Testis (tissue), 3 donors: ENCODE results near the gene HMX1. TPM values are rescaled to one million over a fixed set of nuclear protein-coding genes. Genes with fewer than 3 reads are reported as not detected.

Source experiments
- DNase-seq: peaks from one replicate; pipeline ENCODE4 v3.0.0-alpha.2; 2019
- H3K27ac ChIP-seq, 2 donors: fragments of 200-600 bp; sonication (generic); one replicate each; pipeline ENCODE4 v1.5.1; 2019
- H3K27me3 ChIP-seq: fragments of 200-600 bp; sonication (generic); one replicate; pipeline ENCODE4 v1.5.1; 2019
- H3K36me3 ChIP-seq: fragments of 200-600 bp; sonication (generic); one replicate; pipeline ENCODE4 v1.5.1; 2017; ENCODE audit warnings: low read depth; ENCODE audit errors: missing control alignments
- H3K4me1 ChIP-seq: fragments of 200-600 bp; sonication (generic); one replicate; pipeline ENCODE4 v1.5.1; 2019
- H3K4me3 ChIP-seq, 2 donors: fragments of 200-600 bp; sonication (generic); one replicate each; pipeline ENCODE4 v1.5.1; 2017 to 2019
- H3K9me3 ChIP-seq: fragments of 200-600 bp; sonication (generic); one replicate; pipeline ENCODE4 v1.5.1; 2017
- POLR2A ChIP-seq: fragments of 450-650 bp; IDR thresholded peaks from one replicate; pipeline ENCODE4 v1.6.1; 2017; ENCODE audit warnings: antibody characterized with exemption, mild to moderate bottlenecking, moderate library complexity
- WGBS, 2 donors: methylation state at CpG; one replicate each; pipeline ENCODE4 v1.1.5; 2018; 5-methylcytosine and 5-hydroxymethylcytosine counted together
- intact Hi-C: fragments of 100-400 bp; cut with DNase I; formaldehyde crosslinking; loops from one replicate; pipeline ENCODE4 v1.15.1; 2023; ENCODE audit warnings: low total_unique reads
- polyA plus RNA-seq: library from polyadenylated mRNA; stranded (reverse); fragments of 350-450 nt; fragmentation: Illumina TruSeq; extraction: RNeasy Lipid Tissue Mini Kit (QIAGEN cat#74804); gene quantifications from one replicate; pipeline ENCODE4 v1.2.3, GENCODE V29; 2014; ENCODE audit warnings: low read depth, low replicate concordance; ENCODE audit not compliant: insufficient read depth
- total RNA-seq, 2 donors: library from RNA; depleted of rRNA; stranded (reverse); fragments of >200 nt; gene quantifications; one replicate each; pipeline ENCODE4 v1.2.3, GENCODE V29; 2016
- TF ChIP-seq, protein P1 (sequence below), 3 experiments: fragments of 450-650 bp in 2 of 3; fragments of 200-600 bp in 1 of 3; sonication (generic) in 1 of 3; IDR thresholded peaks; one replicate each; pipeline ENCODE4 v1.5.1; 2016 to 2019; ENCODE audit warnings: antibody characterized with exemption in 3 of 3, mild to moderate bottlenecking in 2 of 3, moderate library complexity in 1 of 3

Gene HMX1
- total and polyA plus RNA-seq, 3 donors from 2014 or later: 0.65 to 7.3 (median 4.2) TPM

DNA sequence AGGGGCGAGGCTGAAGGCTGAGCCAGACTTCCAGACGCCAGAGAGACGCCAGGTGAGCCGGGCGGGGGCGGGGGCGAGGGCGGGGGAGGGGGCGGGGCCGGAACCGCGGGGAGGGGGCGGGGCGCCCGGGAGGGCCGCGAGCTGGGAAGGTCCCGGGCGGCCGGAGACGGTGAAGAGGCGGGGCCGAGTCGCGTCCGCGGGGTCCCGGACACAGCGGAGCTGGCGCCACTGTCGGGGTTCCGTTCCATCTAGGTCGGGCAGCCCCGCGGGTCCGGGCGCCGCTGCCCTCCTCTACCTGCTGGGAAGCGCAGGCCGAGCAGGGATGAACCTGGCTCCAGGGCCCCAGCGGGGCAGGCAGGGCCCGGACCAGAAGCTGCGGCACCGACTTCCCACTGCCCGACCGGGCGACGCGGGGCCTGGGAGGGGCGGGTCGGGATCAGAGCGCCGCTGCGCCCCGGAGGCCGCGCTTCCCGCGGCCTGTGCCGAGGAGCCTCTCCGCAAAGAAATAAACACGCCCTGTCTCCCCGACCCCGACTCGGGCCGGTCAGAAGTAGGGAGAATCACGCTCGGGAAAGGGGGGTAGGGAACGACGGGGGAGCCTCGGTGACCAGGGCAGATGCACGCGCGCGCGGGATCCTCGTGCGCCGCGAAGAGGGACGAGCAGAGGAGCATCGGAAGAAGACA lies 10.6 kb downstream of the HMX1 start:
- no peak for TF ChIP-seq POLR2A
- TF ChIP-seq, protein P1, sequence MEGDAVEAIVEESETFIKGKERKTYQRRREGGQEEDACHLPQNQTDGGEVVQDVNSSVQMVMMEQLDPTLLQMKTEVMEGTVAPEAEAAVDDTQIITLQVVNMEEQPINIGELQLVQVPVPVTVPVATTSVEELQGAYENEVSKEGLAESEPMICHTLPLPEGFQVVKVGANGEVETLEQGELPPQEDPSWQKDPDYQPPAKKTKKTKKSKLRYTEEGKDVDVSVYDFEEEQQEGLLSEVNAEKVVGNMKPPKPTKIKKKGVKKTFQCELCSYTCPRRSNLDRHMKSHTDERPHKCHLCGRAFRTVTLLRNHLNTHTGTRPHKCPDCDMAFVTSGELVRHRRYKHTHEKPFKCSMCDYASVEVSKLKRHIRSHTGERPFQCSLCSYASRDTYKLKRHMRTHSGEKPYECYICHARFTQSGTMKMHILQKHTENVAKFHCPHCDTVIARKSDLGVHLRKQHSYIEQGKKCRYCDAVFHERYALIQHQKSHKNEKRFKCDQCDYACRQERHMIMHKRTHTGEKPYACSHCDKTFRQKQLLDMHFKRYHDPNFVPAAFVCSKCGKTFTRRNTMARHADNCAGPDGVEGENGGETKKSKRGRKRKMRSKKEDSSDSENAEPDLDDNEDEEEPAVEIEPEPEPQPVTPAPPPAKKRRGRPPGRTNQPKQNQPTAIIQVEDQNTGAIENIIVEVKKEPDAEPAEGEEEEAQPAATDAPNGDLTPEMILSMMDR (IDR thresholded peaks at IDR 0.05): no peak
- Histone ChIP-seq H3K27me3 (no peaks in the 10 kb centered on the region), H3K36me3 (no peaks in the 10 kb centered on the region), H3K4me3 (peak overlapping the region; percentile 26 to 40), H3K9me3 (no peaks in the 10 kb centered on the region), H3K4me1 (peaks cover 6% of the 10 kb centered on the region), H3K27ac (no peak overlapping the region)
- WGBS, 2 donors: 0% methylated on average over 6 to 56 of the region's 82 CpGs
- intact Hi-C loops: no loop called here
- DNase-seq: no peak

DNA sequence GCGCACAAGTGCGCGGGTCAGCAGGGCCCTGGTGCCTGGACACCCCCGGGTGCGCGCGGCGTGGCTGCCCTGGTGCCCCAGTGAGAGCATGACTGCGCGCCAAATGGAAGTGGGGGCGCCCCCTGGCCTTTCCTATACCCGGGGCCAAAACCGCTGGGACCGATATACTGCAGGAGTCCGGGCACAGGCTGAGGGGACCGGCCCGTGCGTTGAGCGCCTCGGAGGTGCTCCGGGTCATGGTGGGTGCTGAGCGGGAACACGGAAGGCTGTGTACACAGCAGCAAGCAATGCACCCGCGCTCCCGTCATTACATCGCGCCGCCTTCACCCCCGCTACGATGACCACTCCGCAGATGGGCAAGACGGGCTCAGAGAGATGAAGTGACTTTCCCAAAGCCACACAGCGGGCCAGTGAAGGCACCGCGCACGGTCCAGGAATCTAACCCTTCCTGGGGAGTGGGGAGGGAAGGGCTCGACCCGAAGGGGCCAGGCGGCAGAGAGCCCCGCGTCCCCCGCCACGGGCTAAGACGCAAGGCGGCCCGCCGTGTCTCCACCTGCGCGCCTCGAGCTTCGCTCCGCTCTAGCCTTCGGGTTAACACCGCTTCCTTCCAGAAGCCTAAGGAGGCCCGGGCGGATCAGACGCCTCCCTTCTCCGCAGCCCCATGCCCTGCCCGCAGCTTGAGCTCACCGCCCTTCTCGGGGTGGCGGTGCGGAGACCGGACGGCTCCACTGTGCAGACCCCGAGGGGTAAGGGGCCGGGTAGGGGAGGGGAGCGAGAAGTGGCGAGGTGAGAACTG lies 11.3 kb downstream of the HMX1 start:
- no peak for DNase-seq
- Histone ChIP-seq H3K36me3 (no peaks in the 10 kb centered on the region), H3K27ac (no peak overlapping the region), H3K4me1 (peaks cover 6% of the 10 kb centered on the region), H3K4me3 (peak overlapping the region; percentile 26 to 40), H3K27me3 (no peaks in the 10 kb centered on the region), H3K9me3 (no peaks in the 10 kb centered on the region)
- intact Hi-C loops: no loop called here
- 1% methylated on average over 43 of the region's 70 CpGs; no CpG with 5 or more reads in 1 of the 2 donors for WGBS, 2 donors
- TF ChIP-seq, protein P1 (IDR thresholded peaks at IDR 0.05): no peak
- no peak for TF ChIP-seq POLR2A

DNA sequence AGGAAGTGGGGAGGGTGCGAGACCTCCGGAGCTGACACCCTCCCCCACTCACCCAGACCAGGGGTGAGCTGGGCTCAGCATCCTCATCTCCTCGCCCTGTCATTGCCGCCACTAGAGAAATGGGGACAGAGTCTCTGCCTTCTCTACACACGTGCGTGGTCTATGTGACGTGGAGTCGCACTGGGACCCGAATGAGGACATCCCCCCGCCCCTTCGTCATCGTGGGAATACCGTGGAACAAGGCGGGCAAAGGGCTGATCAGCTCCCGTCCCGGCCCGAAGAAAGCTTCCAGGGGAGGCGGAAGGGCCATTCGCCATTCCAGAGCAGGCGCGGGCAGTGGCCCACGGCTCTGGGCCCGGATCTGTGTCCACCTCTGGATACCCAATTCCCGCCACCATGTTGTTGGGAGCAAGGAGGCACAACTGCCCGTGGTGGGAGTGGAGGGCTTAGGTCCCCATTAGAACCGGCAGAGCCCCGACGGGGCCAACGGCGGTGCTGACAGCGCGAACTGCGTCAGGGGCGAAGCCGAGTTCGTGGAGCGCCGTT lies 12.0 kb downstream of the HMX1 start:
- Histone ChIP-seq H3K27me3 (no peaks in the 10 kb centered on the region), H3K4me3 (peak overlapping the region in 1 of 2 donors; percentile 40), H3K36me3 (no peaks in the 10 kb centered on the region), H3K9me3 (no peaks in the 10 kb centered on the region), H3K4me1 (peaks cover 6% of the 10 kb centered on the region), H3K27ac (no peak overlapping the region)
- 0 to 2% methylated on average over 21 to 37 of the region's 38 CpGs for WGBS, 2 donors
- intact Hi-C loops: no loop called here
- DNase-seq: no peak
- TF ChIP-seq, protein P1 (IDR thresholded peaks at IDR 0.05): no peak
- TF ChIP-seq POLR2A: no peak

DNA sequence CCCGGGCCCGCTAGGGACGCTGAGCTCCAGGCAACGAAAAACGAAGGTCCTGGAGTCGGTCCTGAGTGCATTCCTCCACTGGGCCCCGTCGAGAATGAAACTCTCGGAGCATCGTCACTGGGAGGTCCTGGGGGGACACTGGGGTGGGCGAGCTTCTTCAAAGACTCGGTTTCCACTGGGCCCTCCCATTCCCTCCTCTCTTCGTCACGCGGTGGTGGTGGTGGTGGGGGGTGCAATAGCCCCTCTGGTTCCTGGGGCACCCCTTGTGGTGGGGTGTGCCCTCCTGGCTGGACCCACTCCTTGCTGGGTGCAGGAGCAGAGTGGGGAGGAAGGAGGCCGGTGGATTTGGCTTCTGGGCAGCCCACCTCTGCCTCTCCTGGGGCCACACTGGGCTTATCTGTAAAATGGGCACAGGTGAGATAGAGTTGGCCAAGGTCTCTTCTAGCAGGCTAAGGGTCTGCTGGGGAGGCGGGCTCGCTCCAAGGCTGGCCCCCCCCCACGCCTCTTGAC lies 12.9 kb downstream of the HMX1 start:
- WGBS, 2 donors: 1 to 17% methylated on average over 1 to 17 of the region's 19 CpGs
- H3K27ac ChIP-seq: no peak overlapping the region
- peak overlapping the region in 1 of 2 donors; percentile 38 for H3K4me3 ChIP-seq
- intact Hi-C loops: no loop called here
- TF ChIP-seq POLR2A: no peak
- TF ChIP-seq, protein P1 (IDR thresholded peaks at IDR 0.05): no peak
- no peaks in the 10 kb centered on the region for H3K9me3 ChIP-seq
- peaks cover 6% of the 10 kb centered on the region for H3K4me1 ChIP-seq
- DNase-seq: no peak
- H3K36me3 ChIP-seq: no peaks in the 10 kb centered on the region
- no peaks in the 10 kb centered on the region for H3K27me3 ChIP-seq
